Stimulated activated CD4-positive, alpha-beta T cell treated with anti-CD3 and anti-CD28 coated beads, Interleukin-12 subunit alpha, Interleukin-12 subunit beta, amount 100 ng/mL, for 24 hours (primary cell): ENCODE measurements around the gene G6PC2.

Experiments used
- DNase-seq, 2 experiments: peaks; one replicate each; pipeline ENCODE4 v3.0.0-alpha.2; 2020; ENCODE audit warnings: low read depth in 2 of 2

Gene G6PC2

DNA sequence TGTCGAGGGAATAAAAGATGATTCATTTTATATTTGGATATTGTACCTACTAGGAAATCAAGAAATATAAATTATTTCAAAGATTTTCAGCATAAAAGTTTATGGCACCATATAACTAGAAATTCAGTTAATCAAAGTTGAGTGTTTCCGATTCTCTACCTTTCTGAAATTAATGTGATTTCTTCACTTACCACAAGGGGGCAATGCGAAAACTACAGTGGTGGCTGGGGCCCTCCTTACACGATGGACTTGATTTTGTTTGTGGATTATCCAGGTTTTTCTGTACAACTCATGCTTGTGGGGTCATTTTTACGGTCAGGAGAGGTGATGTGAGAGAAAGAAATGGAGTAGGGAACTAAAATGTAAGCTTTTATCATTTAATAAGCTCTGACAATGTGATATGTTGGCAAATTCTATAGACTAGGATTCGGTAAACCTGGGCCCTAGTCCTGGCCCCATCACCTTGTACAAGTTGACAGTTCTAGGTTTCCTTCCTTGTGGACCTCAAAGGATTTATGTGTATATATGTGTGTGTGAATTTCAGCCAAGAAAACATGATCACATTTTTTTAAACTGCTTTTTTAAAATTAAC is 47.6 kb downstream of the G6PC2 start:
- no peak for DNase-seq

DNA sequence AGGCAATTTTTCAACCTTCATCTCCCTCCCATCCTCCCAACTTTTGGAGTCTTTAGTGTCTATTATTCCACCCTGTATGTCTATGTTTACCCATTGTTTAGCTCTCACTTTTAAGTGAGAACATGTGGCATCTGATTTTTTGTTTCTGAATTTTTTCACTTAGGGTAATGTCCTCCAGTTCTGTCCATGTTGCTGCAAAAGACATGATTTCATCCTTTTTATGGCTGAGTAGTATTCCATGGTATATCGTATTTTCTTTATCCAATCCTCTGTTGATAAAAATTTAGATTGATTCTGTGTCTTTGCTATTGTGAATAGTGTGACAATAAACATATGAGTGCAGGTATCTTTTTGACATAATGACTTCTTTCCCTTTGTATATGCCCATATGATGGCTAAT is 48.2 kb downstream of the G6PC2 start:
- no peak for DNase-seq

DNA sequence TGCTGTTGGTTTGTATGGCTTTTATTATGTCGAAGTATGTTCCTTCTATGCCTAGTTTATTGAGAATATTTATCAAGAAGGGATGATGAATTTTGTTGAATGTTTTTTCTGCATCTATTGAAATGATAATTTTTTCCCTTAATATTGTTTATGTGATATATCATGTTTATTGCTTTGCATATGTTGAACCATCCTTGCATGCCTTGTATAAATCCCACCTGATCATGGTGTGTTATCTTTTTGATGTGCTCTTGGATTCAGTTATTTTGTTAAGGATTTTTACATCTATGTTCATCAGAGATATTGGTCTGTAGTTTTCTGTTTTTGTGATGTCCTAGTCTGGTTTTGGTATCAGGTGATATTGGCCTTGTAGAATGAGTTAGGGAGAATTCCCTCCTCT is 50.8 kb downstream of the G6PC2 start:
- no peak for DNase-seq

DNA sequence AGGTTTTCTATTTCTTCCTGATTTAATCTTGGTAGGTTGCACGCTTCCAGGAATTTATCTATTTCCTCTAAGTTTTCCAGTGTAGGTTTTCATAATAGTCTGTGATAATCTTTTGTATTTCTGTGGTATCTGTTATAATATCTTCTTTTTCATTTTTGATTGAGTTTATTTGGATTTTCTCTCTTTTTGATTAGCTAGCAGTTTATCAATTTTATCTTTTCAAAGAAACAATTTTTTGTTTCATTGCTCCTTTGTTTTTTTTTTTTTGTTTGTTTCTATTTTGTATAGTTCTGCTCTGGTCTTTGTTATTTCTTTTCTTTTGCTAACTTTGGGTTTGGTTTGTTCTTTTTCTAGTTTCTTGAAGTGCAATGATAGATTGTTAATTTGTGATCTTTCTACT is 51.3 kb downstream of the G6PC2 start:
- no peak for DNase-seq

DNA sequence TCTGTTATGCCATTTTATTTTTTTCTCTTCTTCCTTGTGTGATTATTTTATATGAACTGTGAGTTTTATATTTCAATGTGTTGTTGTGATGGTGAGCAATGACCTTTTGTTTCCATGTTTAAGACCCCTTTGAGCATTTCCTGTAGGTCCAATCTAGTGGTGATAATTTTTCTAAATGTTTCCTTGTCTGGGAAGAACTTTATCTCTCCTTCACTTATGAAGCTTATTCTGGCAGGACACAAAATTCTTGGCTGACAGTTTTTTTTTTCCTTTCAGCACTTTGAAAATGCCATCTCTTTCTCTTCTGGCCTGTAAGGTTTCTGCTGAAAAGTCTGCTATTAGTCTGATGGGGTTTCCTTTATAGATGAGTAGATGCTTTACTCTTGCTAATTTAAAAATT is 53.2 kb downstream of the G6PC2 start:
- no peak for DNase-seq

DNA sequence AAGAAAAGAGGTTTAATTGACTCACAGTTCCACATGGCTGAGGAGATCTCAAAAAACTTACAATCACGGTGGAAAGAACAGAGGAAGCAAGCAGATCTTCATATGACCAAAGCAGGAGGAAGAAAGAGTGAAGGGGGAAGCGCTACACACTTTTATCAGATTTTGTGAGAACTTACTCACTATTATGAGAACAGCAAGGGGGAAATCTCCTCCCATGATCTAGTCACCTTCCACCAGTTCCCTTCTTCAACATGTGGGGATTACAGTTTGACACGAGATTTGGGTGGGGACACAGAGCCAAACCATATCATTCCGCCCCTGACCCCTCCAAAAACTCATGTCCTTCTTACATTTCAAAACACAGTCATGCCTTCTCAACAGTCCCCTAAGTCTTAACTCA is 54.2 kb downstream of the G6PC2 start:
- no peak for DNase-seq

DNA sequence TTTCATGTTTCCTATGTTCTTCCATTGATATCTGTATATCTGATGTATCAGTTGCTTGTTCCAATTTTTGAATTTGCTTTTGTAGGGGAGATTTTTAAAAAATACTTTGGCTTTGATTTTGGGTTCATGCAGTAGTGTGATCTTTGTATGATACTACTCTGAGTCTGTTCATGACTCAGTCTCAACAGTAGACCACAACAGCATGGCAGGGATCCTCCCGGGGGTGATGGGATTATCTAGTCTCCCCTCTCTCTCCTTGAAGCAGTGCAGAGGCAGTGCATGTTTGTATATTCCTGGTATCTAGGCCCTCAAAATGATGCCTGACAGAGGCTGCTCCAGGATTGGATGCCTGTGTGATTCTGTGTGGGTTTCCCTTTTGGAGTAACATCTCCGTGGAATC is 55.3 kb downstream of the G6PC2 start:
- DNase-seq, result no peak
